22Rv1 (cell line): ENCODE data around the gene PRDM1.

Source experiments
- CTCF ChIP-seq: fragments of 450-650 bp; IDR thresholded peaks from 2 replicates; pipeline ENCODE4 v1.5.1; 2017; ENCODE audit warnings: mild to moderate bottlenecking
- ZFX ChIP-seq: fragments of 450-650 bp; IDR thresholded peaks from 2 replicates; pipeline ENCODE4 v1.6.1; 2017; ENCODE audit warnings: antibody characterized with exemption, borderline replicate concordance

- no peak for TF ChIP-seq CTCF
- TF ChIP-seq ZFX = no peak
Measured at GRCh38 chr6:106120406-106120805, 34.3 kb downstream of the PRDM1 start.
